GM12872 (cell line): ENCODE results near the gene CPNE4.

Experiments
- CTCF ChIP-seq: IDR thresholded peaks from 3 replicates; pipeline ENCODE4 v1.5.1; 2011; ENCODE audit warnings: low read depth, mild to moderate bottlenecking, low read length, moderate library complexity; ENCODE audit not compliant: insufficient read depth

CPNE4 gene

GRCh38 chr3:131541288-131541687 lies 493.5 kb downstream of the CPNE4 start:
- TF ChIP-seq CTCF, result no peak

- TF ChIP-seq CTCF, result no peak
Measured at GRCh38 chr3:131540821-131541220, 494.0 kb downstream of the CPNE4 start.

- TF ChIP-seq CTCF, result no peak
Measured at GRCh38 chr3:131540143-131540542, 494.7 kb downstream of the CPNE4 start.

GRCh38 chr3:131538968-131539367 lies 495.8 kb downstream of the CPNE4 start:
- no peak for TF ChIP-seq CTCF

- no peak for TF ChIP-seq CTCF
Measured at GRCh38 chr3:131537531-131537930, 497.3 kb downstream of the CPNE4 start.

- TF ChIP-seq CTCF, result no peak
Measured at GRCh38 chr3:131535596-131535995, 499.2 kb downstream of the CPNE4 start.

- no peak for TF ChIP-seq CTCF
Measured at GRCh38 chr3:131535131-131535530, 499.7 kb downstream of the CPNE4 start.

- TF ChIP-seq CTCF, result no peak
Measured at GRCh38 chr3:131532645-131533044, 502.2 kb downstream of the CPNE4 start.
